Smooth muscle cell (in vitro differentiated cells): ENCODE results near the gene BEND7. TPM values are rescaled to one million over a fixed set of nuclear protein-coding genes. Genes with fewer than 3 reads are reported as not detected.

Source experiments
- DNase-seq: peaks from one replicate; lab custom pipeline; 2025; ENCODE audit not compliant: unreplicated experiment; lab: John Stamatoyannopoulos, UW
- H2AFZ ChIP-seq: fragments of 200-600 bp; sonication (generic); 2 replicates; pipeline ENCODE4 v1.6.0; 2016; ENCODE audit warnings: antibody characterized with exemption, low read depth, mild to moderate bottlenecking
- H3F3A ChIP-seq: fragments of 200-600 bp; sonication (generic); 2 replicates; pipeline ENCODE4 v1.6.0; 2017; ENCODE audit warnings: antibody characterized with exemption, low read depth
- H3K27ac ChIP-seq: fragments of 200-600 bp; sonication (generic); 2 replicates; pipeline ENCODE4 v1.5.1; 2016; ENCODE audit warnings: low read depth, mild to moderate bottlenecking
- H3K27me3 ChIP-seq: fragments of 200-600 bp; sonication (generic); 2 replicates; pipeline ENCODE4 v1.6.1; 2016; ENCODE audit warnings: low read depth, mild to moderate bottlenecking
- H3K36me3 ChIP-seq: fragments of 200-600 bp; sonication (generic); 2 replicates; pipeline ENCODE4 v1.5.1; 2016; ENCODE audit warnings: low read depth
- H3K4me1 ChIP-seq: fragments of 200-600 bp; sonication (generic); 2 replicates; pipeline ENCODE4 v1.5.1; 2016; ENCODE audit warnings: low read depth
- H3K4me2 ChIP-seq: fragments of 200-600 bp; sonication (generic); 2 replicates; pipeline ENCODE4 v1.6.0; 2016; ENCODE audit warnings: mild to moderate bottlenecking
- H3K4me3 ChIP-seq: fragments of 200-600 bp; sonication (generic); 2 replicates; pipeline ENCODE4 v1.5.1; 2016; ENCODE audit warnings: mild to moderate bottlenecking
- H3K79me2 ChIP-seq: fragments of 200-600 bp; sonication (generic); 2 replicates; pipeline ENCODE4 v1.6.0; 2016; ENCODE audit warnings: low read depth, mild to moderate bottlenecking
- H3K9ac ChIP-seq: fragments of 200-600 bp; sonication (generic); 2 replicates; pipeline ENCODE4 v1.6.0; 2016; ENCODE audit warnings: low read depth
- H3K9me3 ChIP-seq: fragments of 200-600 bp; sonication (generic); replicated peaks from 2 replicates; pipeline ENCODE4 v1.5.1; 2016; ENCODE audit warnings: low read depth
- H4K20me1 ChIP-seq: fragments of 200-600 bp; sonication (generic); 2 replicates; pipeline ENCODE4 v1.6.0; 2016; ENCODE audit warnings: low read depth
- CTCF ChIP-seq: fragments of 200-600 bp; sonication (generic); IDR thresholded peaks from 2 replicates; pipeline ENCODE4 v1.5.1; 2017; ENCODE audit warnings: borderline replicate concordance, mild to moderate bottlenecking, antibody characterized with exemption; ENCODE audit not compliant: insufficient read depth, poor library complexity, severe bottlenecking
- WGBS: methylation state at CpG from one replicate; pipeline ENCODE4 v1.1.7; 2016; ENCODE audit warnings: low lambda C conversion rate; 5-methylcytosine and 5-hydroxymethylcytosine counted together
- polyA plus RNA-seq: library from polyadenylated mRNA; unstranded; fragments of >200 nt; fragmentation: Nextera tagmentation; extraction: Ambion mirVana; gene quantifications from 2 replicates; pipeline ENCODE4 v1.2.1, GENCODE V29; 2016
- small RNA-seq: library from RNA; depleted of rRNA; stranded (forward); fragments of <200 nt; gene quantifications from one replicate; pipeline ENCODE3, GENCODE V24; 2014
- total RNA-seq: library from RNA; depleted of rRNA; stranded (reverse); fragments of >200 nt; gene quantifications from 2 replicates; pipeline ENCODE4 v1.2.3, GENCODE V29; 2014

The BEND7 gene
- total and polyA plus RNA-seq, 2 experiments from 2014 or later: 1.7 to 5.8 TPM

- Histone ChIP-seq H3K36me3 (no peaks in the 10 kb centered on the region), H3K4me1 (no peaks in the 10 kb centered on the region), H3K9ac (no peak overlapping the region), H3K9me3 (no peaks in the 10 kb centered on the region), H2AFZ (no peak overlapping the region), H3K27me3 (peaks cover 11% of the 10 kb centered on the region), H4K20me1 (no peaks in the 10 kb centered on the region), H3K79me2 (no peaks in the 10 kb centered on the region), H3K27ac (no peak overlapping the region), H3F3A (no peaks in the 10 kb centered on the region), H3K4me2 (no peak overlapping the region), H3K4me3 (no peak overlapping the region)
- no peak for TF ChIP-seq CTCF
- no peak for DNase-seq
- WGBS: 77% methylated on average over 4 of the region's 4 CpGs
Observed at GRCh38 chr10:13393640-13394039, 135.2 kb downstream of the BEND7 start.

- H4K20me1 ChIP-seq: no peaks in the 10 kb centered on the region
- 93% methylated on average over 5 of the region's 5 CpGs for WGBS
Observed at GRCh38 chr10:13392701-13393100, 136.1 kb downstream of the BEND7 start.

More at GRCh38 chr10:13392701-13393100, 136.1 kb downstream of the BEND7 start:
- no peak for TF ChIP-seq CTCF
- no peaks in the 10 kb centered on the region for H3K9me3 ChIP-seq
- H3K4me1 ChIP-seq: no peaks in the 10 kb centered on the region
- no peak overlapping the region for H3K4me3 ChIP-seq
- H3K4me2 ChIP-seq: no peak overlapping the region
- H2AFZ ChIP-seq: no peak overlapping the region
- no peaks in the 10 kb centered on the region for H3K36me3 ChIP-seq
- no peak overlapping the region for H3K9ac ChIP-seq
- no peak overlapping the region for H3K27ac ChIP-seq
- DNase-seq: no peak
- H3K79me2 ChIP-seq: no peaks in the 10 kb centered on the region
- peaks cover 11% of the 10 kb centered on the region for H3K27me3 ChIP-seq
- no peaks in the 10 kb centered on the region for H3F3A ChIP-seq

Small RNAs within 50 kb of the gene (small RNA-seq; reads per million reads assigned to genes)
- gene RF00019: not detected

Other genes starting within 250 kb of the BEND7 start
- 14.4 and 17.3 TPM in 2 replicates for gene PHYH, start 228.9 kb downstream of the BEND7 start, total RNA-seq
- 27.5 and 33.1 TPM in 2 replicates for gene PHYH, start 228.9 kb downstream of the BEND7 start, polyA plus RNA-seq
- gene SEPHS1, start 180.7 kb downstream of the BEND7 start, total RNA-seq: 24.1 and 29.5 TPM in 2 replicates
- gene SEPHS1, start 180.7 kb downstream of the BEND7 start, polyA plus RNA-seq: 36.5 and 48.3 TPM in 2 replicates
- 31.1 and 36.9 TPM in 2 replicates for gene PRPF18, start 58.0 kb upstream of the BEND7 start, total RNA-seq
- 21.6 and 22.4 TPM in 2 replicates for gene PRPF18, start 58.0 kb upstream of the BEND7 start, polyA plus RNA-seq